HL-60 (cell line): Measurements from ENCODE around the gene TLX1.

Source experiments
- CTCF ChIP-seq: IDR thresholded peaks from one replicate; pipeline ENCODE4 v1.5.1; 2011; ENCODE audit warnings: low read length, control low read depth, inconsistent platforms; ENCODE audit not compliant: insufficient read depth
- POLR2AphosphoS5 ChIP-seq: IDR thresholded peaks from 2 replicates; pipeline ENCODE4 v1.6.1; 2012; ENCODE audit warnings: low read depth
- SPI1 ChIP-seq: IDR thresholded peaks from 2 replicates; pipeline ENCODE4 v1.6.1; 2012; ENCODE audit warnings: low read depth, mild to moderate bottlenecking, borderline replicate concordance

- TF ChIP-seq CTCF (no peak), POLR2AphosphoS5 (no peak), SPI1 (no peak)
Observed at GRCh38 chr10:101174319-101174718, 43.2 kb downstream of the TLX1 start.
